ENCODE measurements around the gene LENEP. TPM values are rescaled to one million over a fixed set of nuclear protein-coding genes. Genes with fewer than 3 reads are reported as not detected.

LENEP gene
- total RNA-seq, 1 donor from 2014 or later: 1.9 TPM

GRCh38 chr1:155019377-155020245, 26.2 kb downstream of the LENEP start:
- Mint-ChIP-seq H3K36me3 (ENCODE audit: low read depth) (no peaks in the 10 kb centered on the region), H3K9me3 (no peaks in the 10 kb centered on the region), H3K27me3 (ENCODE audit: low read depth) (no peaks in the 10 kb centered on the region), H3K4me1 (peaks cover 20% of the 10 kb centered on the region), H3K27ac (ENCODE audit: unreplicated experiment) (no peak overlapping the region), H3K4me3 (peak overlapping the region; percentile 20)
- TF ChIP-seq CTCF (conservative IDR thresholded peaks at IDR 0.05): no peak
- DNase-seq (ENCODE audit: low read depth, low spot score): no peak

- H3K9me3 Mint-ChIP-seq: no peaks in the 10 kb centered on the region
- no peak overlapping the region for H3K27ac Mint-ChIP-seq (ENCODE audit: unreplicated experiment)
- no peak overlapping the region for H3K4me3 Mint-ChIP-seq
- no peaks in the 10 kb centered on the region for H3K36me3 Mint-ChIP-seq (ENCODE audit: low read depth)
- DNase-seq (ENCODE audit: low read depth, low spot score): no peak
- no peak for TF ChIP-seq CTCF (conservative IDR thresholded peaks at IDR 0.05)
- no peaks in the 10 kb centered on the region for H3K27me3 Mint-ChIP-seq (ENCODE audit: low read depth)
- H3K4me1 Mint-ChIP-seq: peaks cover 20% of the 10 kb centered on the region
These were observed 28.9 kb downstream of the LENEP start for GRCh38 chr1:155022136-155022926.

- Mint-ChIP-seq H3K9me3 (no peaks in the 10 kb centered on the region), H3K27me3 (ENCODE audit: low read depth) (no peaks in the 10 kb centered on the region), H3K4me3 (no peak overlapping the region), H3K27ac (ENCODE audit: unreplicated experiment) (no peak overlapping the region), H3K4me1 (peaks cover 17% of the 10 kb centered on the region), H3K36me3 (ENCODE audit: low read depth) (no peaks in the 10 kb centered on the region)
- no peak for DNase-seq (ENCODE audit: low read depth, low spot score)
- no peak for TF ChIP-seq CTCF (conservative IDR thresholded peaks at IDR 0.05)
These were observed 29.5 kb downstream of the LENEP start for GRCh38 chr1:155022927-155023236.

GRCh38 chr1:155023627-155024026, 30.2 kb downstream of the LENEP start:
- peaks cover 15% of the 10 kb centered on the region for H3K4me1 Mint-ChIP-seq
- no peaks in the 10 kb centered on the region for H3K9me3 Mint-ChIP-seq
- peak overlapping the region; percentile 19 for H3K27ac Mint-ChIP-seq (ENCODE audit: unreplicated experiment)
- DNase-seq (ENCODE audit: low read depth, low spot score): no peak
- no peak overlapping the region for H3K4me3 Mint-ChIP-seq
- no peaks in the 10 kb centered on the region for H3K27me3 Mint-ChIP-seq (ENCODE audit: low read depth)
- TF ChIP-seq CTCF (conservative IDR thresholded peaks at IDR 0.05): no peak
- no peaks in the 10 kb centered on the region for H3K36me3 Mint-ChIP-seq (ENCODE audit: low read depth)

GRCh38 chr1:155024315-155024714, 30.9 kb downstream of the LENEP start:
- no peak overlapping the region for H3K27ac Mint-ChIP-seq (ENCODE audit: unreplicated experiment)
- TF ChIP-seq CTCF (conservative IDR thresholded peaks at IDR 0.05): no peak
- peaks cover 8% of the 10 kb centered on the region for H3K4me1 Mint-ChIP-seq
- H3K4me3 Mint-ChIP-seq: no peak overlapping the region
- DNase-seq (ENCODE audit: low read depth, low spot score): no peak
- H3K36me3 Mint-ChIP-seq (ENCODE audit: low read depth): no peaks in the 10 kb centered on the region
- H3K27me3 Mint-ChIP-seq (ENCODE audit: low read depth): no peaks in the 10 kb centered on the region
- no peaks in the 10 kb centered on the region for H3K9me3 Mint-ChIP-seq
